Esophagus squamous epithelium (tissue), 4 donors: ENCODE results near the gene SLN.

Experiments used
- POLR2A ChIP-seq, 4 donors: fragments of 450-650 bp; IDR thresholded peaks; one replicate each; pipeline ENCODE4 v1.6.1; 2017; ENCODE audit warnings: antibody characterized with exemption in 4 of 4, mild to moderate bottlenecking in 4 of 4, moderate library complexity in 3 of 4
- TF ChIP-seq, protein P1 (sequence below), 6 experiments: fragments of 450-650 bp in 4 of 6; fragments of 200-600 bp in 2 of 6; sonication (generic) in 2 of 6; IDR thresholded peaks; one replicate each; pipeline ENCODE4 v1.5.1; 2016 to 2019; ENCODE audit warnings: antibody characterized with exemption in 6 of 6, mild to moderate bottlenecking in 4 of 6, moderate library complexity in 4 of 6

DNA sequence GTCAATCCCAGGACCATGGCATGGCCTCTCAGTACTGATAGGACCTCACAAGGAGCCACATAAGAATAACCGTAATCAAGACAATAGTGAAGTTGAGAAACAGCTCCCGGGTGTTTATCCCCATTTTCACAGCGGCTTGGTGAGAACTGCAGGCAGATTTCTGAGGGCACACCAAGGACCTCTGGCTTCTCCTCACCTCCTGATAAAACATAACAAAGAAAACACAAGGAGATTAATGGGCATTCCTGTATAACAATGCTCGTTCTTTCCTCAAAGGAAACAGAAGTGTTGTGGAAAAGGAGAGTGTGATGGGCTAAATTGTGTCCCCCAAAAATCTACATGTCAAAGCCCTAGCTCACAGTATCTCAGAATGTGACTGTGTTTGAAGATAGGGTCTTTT is 4.0 kb downstream of the SLN start:
- TF ChIP-seq, protein P1, sequence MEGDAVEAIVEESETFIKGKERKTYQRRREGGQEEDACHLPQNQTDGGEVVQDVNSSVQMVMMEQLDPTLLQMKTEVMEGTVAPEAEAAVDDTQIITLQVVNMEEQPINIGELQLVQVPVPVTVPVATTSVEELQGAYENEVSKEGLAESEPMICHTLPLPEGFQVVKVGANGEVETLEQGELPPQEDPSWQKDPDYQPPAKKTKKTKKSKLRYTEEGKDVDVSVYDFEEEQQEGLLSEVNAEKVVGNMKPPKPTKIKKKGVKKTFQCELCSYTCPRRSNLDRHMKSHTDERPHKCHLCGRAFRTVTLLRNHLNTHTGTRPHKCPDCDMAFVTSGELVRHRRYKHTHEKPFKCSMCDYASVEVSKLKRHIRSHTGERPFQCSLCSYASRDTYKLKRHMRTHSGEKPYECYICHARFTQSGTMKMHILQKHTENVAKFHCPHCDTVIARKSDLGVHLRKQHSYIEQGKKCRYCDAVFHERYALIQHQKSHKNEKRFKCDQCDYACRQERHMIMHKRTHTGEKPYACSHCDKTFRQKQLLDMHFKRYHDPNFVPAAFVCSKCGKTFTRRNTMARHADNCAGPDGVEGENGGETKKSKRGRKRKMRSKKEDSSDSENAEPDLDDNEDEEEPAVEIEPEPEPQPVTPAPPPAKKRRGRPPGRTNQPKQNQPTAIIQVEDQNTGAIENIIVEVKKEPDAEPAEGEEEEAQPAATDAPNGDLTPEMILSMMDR (IDR thresholded peaks at IDR 0.05): no peak
- no peak for TF ChIP-seq POLR2A (IDR thresholded peaks at IDR 0.05)
